Astrocyte of the hippocampus (primary cell): ENCODE measurements around the gene MLC1.

Source experiments
- DNase-seq: peaks from one replicate; pipeline ENCODE4 v3.0.0; 2011; ENCODE audit warnings: low read depth, low spot score

The MLC1 gene

DNA sequence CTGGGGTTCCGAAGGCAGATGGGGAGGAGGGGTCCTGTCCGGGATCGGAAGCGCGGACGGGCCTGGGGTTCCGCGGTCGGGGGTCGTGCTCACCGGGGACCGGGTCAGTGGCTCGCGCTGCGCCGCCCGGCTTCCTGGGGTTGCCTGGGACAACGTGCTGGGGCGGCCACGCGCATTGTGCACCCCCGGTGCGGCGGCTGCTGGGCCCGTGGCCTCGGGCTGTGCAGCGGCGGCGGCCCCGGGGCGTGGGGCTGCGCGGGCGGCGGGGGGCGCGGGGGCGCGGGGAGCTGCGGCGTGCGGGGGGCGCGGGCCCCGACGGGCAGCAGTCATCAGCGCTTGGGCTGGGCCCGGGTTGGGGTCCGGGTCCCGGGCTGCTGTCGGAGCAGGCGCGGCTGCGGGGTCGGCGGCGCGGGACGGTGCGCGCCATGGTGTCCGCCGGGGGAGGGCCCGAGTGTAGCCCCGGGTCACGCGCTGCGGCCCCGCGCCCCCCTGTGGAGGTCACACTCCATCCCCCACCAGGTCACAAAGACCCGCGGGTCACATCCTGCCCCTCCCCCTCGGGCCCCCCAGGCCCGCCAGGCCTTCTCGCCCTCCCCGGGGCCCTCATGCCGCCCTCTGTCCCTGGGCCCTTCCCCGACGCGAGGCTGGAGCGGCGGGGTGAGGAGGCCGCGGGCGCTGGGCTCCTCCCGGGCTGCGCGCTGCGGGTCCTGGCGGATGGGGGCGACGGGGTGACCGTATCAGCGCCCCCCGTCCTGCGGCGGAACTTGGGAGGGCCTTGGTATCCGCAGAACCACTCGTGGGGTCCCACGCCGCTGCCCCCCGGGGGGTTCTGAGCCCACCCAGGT is 26.9 kb downstream of the MLC1 start, which contains the start of gene TTLL8:
Gene TTLL8 (minus strand): TSS at position 238 of the 845 bp plus-strand sequence.
- no peak for DNase-seq

DNA sequence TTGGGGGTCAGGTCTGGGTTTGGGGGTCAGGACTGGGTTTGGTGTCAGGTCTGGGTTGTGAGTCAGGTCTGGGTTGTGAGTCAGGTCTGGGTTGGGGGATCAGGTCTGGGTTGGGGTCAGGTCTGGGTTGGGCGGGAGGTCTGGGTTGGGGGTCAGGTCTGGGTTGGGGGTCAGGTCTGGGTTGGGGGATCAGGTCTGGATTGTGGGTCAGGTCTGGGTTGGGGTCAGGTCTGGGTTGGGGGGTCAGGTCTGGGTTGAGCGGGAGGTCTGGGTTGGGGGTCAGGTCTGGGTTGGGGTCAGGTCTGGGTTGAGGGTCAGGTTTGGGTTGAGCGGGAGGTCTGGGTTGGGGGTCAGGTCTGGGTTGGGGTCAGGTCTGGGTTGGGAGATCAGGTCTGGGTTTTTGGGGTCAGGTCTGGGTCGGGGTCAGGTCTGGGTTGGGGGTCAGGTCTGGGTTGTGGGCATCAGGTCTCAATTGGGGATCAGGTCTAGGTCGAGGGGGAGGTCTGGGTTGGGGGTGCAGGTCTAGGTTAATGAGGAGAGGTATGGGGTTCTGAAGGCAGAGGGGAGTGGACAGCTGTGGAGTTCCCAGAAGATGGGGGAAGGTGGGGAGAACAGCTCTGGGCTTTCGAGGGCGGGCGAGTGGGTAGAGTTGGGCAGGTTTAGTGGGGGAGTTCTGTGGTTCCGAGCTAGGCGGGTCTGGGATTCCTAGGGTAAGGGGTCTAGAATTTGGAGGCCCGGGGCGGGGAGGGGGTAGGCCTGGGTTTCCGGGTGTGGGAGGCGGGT is 27.8 kb downstream of the MLC1 start:
- DNase-seq: no peak

DNA sequence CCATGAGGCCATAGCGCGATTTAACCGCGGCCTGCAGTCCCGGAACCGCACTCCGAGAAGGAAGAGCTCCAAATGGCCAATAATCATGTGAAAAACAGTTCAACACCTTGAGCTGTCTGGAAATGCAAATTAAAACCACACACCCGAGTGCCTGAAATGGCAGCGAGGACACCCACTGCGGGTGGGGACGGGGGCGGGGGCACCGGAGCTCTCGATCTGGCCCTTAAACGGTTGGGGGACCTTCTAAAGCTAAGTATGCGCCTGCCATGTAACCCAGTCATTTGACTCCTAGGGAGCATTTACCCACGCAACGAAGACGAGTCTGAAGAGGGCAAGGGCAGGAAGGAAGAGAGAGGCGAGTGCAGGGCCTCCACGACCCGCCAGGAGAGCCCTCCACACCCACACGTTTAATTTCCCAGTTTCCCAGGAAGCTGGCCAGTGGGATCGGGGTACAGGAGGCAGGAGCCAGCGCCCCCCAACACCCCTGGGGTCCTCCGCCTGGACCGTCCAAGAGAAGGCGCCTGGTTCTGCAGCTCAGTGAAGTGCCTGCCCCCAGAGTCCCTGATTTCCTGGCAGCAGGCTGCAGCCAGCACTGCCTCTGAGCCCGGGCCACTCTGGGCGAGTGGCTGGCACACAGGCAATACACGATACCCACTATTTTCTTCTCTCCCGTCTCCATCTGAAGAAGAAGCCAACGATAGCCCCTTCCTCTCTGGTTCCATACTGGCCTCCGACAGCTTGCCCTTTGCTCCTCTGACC is 28.8 kb downstream of the MLC1 start:
- DNase-seq: no peak

DNA sequence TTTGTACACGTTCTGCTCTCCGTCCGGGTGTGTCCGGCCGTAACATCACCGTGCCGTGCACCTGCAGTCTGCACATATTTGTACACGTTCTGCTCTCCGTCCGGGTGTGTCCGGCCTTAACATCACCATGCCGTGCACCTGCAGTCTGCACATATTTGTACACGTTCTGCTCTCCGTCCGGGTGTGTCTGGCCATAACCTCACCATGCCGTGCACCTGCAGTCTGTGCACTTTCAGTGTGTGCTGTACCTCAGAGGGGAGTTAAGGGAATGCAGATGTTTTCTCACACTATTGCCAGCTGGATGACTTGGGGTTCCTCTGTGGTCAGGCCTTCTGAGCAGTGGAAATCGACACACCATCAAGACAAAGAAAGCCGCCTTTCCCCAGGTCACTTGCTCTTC is 31.4 kb downstream of the MLC1 start:
- DNase-seq: no peak

DNA sequence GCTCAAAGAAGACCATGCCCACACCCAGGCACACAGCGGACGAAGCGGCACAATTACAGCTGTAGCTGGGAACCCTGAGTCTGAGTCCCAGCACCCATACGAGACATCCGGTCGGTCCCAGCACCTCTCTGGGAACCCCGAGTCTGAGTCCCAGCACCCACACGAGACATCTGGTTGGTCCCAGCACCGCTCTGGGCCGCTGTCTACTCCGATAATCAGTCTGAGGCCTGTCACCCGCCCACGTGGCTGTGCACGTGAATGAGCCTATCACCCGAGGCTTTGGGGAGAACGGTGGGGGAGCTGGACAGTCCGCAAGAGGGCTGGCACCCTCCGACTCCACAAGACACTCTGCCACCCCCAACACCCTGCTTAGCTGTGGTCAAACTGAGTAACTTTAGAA is 33.3 kb downstream of the MLC1 start:
- no peak for DNase-seq

DNA sequence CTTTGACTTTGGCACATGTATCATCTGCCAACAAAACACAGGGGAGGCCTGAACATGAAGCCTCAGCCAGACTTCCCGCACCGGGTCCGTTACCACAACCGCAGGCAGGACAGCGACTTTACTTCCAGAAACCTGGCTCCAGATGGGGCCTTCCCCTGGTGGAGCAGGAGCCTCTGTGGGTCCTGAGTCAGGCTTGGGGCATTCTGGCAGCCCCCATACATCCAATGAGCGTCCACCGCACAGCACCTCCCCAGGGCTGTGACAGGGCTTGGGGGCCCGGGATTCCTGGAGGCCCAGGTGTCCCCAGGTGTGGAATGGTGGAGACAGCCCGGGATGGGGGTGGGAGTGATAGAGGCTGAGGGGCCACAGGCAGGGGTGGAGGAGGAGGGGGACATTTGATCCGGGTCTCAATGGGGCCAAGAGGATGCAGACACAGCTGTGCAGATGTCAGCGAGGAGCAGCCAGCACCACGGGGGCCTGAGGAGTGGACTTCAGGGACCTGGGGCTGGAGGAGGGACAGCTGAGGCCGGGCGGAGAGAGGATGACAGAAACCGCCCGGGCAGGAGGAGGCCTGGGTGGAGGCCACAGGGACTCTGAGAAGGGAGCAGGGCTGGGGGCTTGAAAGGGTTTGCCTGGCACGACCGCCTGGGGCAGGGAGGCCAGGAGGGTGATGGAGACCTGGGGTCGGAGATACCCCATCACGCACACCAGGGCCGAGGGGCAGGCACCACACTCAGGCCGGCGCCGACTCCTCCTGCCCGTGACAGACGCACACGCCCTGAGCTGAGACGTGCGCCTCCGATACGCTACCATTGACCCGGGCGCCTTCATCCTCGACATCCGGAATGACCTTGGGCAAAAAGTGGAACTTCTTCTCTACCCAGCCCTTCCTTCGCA is 35.7 kb downstream of the MLC1 start:
- no peak for DNase-seq

DNA sequence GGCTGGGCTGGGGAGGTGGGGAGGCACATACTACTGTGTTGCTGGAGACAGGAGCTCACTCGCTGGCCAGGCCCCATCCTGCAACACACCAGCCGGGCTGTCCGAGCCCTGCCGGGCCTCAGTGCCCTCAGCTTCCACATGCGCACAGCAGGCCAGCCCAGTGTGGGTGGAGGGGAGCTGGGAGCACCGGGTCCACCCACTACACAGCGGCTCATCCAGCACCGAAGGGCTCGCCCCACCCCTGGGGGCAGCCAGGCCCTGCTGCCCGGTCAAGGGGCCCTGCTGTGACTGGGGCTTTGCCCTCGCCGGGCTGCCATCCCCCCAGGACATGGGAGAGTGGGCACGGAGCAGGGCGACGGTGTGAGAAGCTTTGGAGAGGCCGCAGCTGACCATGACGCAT is 36.4 kb downstream of the MLC1 start:
- no peak for DNase-seq

DNA sequence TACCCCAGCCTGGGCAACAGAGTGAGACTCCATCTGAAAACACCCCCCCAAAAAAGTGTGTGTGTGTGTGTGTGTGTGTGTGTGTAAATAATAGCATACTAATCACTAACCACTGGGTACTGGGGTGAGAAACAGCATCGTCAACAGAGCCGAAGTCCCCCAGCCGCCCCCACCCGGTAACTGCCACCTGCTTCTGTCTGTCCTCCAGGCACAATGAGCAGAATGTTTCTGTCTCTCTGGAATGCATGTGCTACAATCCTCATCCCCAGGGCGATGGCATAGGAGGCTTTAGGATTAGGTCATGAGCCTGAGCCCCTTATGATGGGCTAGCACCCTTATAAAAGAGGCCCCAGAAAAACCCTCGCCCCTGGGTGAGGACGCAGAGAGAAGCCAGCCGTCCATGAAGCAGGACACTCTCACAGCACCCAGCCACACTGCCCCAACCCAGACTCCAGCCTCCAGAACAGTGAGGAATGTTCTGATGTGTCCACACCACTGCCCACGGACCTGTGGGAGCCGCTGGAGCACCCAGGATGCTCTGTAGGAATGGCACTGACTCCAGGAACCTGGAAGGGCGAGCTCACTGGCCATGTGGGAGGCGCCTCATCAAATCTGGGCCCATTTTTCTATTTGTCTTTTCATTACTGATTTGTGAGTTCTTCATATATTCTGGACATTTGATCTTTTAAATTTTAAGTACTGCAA is 37.0 kb downstream of the MLC1 start:
- DNase-seq: no peak

DNA sequence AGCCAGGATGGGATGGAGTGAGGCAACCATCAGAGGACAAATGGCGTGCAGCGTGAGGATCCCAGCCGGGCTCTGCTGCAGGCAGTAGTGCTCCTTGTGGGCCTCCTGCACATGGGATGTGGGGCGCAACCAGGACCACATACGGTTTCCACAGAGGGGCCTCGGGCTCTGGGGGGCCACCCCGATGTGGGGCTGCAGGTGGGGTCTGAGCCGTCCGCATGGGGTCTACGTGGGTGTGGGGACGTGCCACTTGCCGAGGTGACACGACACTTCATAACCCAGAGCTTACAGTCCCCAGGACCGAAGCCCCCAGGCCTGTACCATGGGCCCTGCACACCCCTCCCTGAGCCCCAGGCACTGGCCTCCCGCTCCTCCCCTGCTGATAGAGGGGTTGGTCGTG is 37.9 kb downstream of the MLC1 start:
- DNase-seq: no peak

DNA sequence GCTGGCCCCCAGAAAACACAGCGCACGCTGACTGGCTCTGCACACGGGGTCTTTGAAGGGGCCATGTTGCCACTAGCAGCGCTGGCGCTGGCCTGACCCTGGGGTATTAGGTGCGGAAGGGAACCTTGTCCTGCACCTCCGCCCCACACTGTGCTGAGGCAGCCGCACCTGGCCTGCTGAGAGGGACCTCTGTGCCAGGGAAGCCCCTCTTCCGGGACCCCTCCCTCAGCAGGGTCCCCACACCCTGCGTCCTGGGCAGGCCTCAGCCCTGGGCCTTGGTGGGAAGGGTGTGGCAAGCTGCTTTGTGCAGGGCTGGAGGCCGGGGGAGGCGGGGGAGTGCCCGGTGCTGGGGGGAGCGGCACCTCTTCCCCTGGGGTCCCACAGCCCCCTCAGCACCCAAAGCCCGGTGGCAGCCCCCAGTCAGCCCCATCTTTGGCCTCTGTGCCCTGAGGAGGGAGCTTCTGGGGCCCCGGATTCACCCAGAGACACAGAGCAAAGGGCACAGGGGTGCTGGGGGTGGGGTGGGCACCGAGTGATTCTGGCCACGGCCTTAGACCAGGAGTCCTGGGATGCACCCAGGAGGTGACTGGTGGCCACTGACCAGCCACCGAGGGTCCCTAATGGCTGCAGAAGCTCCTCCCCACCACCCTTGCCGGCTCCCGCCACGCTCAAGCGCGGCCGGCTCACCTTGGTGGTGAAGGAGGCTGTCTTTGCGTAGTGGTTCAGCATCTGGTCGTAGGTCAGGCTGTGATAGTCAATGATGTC is 38.6 kb downstream of the MLC1 start:
- DNase-seq: no peak

DNA sequence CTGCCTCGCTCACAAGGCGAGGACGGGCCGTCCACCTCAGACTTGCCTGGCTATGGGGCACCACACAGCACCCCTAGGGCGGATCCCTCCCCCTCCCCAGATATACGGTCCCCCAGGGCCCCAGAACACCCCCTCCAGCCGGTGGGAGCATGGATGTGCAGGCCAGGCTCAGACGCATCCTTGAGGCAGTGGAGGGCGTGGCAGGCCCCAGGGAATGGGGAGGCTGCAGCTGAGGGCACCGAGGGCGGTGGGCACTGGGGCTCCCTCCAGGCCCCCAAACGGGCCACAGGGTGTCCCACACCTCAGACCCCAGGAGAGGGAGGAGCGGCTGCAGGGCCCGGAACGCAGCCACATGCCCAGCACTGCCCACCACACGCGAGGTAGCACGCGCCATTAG is 39.2 kb downstream of the MLC1 start:
- no peak for DNase-seq

DNA sequence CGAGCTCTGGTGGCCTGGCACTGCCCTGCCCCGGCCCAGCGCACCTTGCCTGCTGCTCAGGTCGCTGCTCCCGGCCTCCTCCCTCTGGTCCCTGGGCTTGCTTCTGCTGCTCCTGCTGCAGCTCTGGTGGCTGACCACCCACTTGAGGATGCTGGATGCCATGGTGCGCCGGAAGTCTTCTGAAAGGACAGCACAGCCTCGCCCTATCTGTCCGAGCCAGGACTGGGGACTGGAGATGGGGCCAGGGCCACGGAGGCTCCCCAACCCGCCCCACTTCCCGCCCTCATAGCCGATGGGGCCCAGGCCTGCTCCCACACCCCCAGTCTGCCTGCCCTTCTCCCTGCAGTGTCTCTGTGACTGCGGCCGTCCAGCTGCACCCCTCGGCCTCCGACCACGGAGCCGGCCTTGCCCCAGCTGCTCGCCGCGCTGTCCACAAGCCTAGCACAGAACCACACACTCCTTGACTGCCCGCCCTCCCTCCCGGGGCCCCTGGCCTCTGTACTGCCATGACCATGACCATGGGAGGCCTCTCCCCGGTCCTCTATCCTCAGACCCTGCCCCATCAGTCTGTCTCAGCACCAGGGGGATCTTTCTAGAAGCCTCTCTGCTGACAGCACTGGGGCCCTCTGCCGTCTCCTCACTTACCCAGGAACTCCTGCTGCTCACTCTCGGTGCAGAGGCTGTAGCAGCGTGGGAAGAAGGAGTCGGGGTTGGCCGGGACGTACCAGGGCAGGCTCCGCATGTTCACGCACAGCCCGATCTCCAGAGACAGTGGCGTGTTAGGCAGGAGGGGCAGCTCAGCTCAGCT is 39.8 kb downstream of the MLC1 start:
- no peak for DNase-seq

DNA sequence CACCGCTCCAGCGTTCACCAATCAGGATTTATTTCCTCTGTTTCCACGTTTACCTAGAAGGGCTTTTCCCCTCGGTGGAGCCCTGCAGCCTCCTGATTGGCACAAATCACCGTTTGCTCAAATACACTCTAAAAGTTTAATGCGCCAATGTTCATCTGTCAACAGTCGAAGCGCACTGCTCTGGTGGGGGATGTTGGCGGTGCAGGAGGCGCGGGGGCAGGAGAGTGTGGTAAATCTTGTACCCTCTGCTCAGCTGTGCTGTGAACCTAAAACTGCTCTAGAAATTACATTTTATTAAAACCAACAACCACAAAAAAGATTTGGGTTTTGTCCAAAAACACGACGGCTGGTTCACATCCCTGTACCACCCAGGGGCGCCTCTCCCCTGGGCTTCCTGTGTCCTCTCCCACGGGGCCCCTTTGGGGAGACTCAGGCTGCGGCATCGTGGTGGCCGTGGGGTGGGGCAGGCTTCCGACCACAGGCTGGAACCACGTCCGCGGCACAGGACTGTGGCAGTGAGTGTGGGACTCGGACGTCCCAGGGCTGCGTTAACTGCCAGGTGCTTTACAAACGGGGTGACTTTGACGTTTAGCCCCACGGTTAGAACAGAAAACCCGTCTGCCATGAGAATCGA is 40.6 kb downstream of the MLC1 start:
- no peak for DNase-seq

DNA sequence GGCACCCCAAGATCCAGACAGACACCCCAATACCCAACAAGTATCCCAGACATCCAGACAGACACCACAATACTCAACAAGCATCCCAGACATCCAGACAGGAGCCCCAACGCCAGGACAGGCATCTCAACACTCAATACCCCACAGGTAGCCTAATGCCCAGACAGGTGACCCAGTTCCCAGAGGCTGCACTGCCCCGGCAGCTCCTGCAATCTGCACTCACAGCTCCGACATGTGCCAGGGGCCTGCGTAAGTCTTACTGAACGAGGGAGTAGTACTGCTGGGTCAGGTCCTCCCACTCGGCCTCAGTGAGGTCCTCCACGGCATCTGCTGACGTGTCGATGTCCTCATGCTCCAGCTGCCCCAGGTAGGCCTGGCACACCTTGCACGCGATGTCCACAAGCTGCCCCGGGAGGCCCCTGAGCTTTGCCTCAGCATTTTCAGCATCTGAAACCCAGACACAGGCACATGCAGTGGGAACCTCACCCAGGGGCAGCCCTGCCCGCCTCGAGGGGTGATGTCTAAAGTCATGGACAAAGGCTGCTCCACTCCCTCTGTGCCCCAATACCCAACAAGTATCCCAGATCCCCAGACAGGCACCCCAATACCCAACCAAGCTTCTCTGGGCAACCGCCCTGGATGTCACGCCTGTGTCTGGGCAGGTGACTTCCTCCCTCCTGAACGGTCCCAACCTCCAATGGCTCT is 43.7 kb downstream of the MLC1 start:
- no peak for DNase-seq

DNA sequence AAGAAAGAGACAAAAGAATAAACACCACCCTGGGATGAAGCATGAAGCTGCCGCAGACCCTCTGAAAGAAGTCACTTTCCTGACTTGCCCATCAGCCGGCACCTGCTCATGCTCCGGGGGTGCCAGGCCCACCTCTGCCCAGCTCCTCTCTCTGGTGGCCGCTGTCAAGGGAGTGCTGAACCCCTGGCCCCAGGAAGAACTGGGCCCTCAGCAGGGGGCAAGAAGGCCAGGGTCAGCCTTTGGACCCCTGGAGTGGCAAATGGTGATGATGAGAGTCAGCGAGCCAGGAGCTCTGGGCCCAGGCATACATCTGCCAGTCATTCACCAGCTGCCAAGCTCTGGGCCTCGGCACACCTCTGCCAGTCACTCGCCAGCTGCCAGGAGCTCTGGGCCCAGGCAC is 44.5 kb downstream of the MLC1 start:
- no peak for DNase-seq

DNA sequence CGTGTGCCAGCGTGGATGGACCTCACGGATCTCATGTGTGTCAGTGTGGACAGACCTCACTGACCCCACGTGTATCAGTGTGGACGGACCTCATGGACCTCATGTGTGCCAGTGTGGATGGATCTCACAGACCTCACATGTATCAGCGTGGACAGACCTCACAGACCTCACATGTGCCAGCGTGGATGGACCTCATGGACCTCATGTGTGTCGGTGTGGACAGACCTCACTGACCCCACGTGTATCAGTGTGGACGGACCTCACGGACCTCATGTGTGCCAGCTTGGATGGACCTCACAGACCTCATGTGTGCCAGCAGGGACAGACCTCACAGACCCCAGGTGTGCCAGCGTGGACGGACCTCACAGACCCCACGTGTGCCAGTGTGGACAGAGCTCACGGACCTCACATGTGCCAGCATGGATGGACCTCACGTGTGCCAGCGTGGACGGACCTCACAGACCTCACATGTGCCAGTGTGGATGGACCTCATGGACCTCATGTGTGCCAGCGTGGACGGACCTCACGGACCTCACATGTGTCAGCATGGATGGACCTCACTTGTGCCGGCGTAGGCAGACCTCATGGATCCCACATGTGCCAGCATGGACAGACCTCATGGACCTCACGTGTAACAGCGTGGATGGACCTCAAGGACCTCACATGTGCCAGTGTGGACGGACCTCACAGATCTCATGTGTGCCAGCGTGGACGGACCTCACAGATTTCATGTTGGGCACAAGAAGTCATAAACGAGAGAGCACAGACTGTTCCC is 45.4 kb downstream of the MLC1 start:
- DNase-seq: no peak
